Measurements from ENCODE around the gene RRP8. TPM values are rescaled to one million over a fixed set of nuclear protein-coding genes. Genes with fewer than 3 reads are reported as not detected.
A peak's percentile ranks its signal among the peaks of the same experiment; 100 is the strongest.

Gene RRP8
- total RNA-seq, 1 donor from 2014 or later = 10.3 TPM

DNA sequence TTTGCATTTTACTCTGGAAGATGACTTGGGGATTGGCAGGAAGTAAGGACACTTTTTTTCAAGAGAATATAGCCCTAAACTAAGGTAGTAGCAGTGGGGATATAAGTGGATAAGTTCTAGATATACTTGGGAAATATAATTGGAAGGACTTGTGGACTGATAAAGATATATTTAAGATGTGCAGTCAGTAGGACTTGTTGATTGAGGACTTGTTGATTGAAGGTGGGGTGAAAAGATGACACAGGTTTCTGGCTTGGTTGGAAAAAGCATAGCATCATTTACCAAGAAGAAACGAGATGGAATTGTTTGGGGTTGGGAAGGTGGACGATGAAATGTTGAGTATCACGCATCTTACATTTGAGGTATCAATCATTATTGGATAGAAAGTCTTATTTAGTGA lies 10.1 kb upstream of the RRP8 start:
- FAIRE-seq (no peak), DNase-seq (ENCODE audit: low read depth) (no peak)
- H3K27me3 ChIP-seq (ENCODE audit: control insufficient read depth, insufficient read depth, low read length) = no peaks in the 10 kb centered on the region
- no peak for TF ChIP-seq CTCF (IDR thresholded peaks at IDR 0.05; ENCODE audit: insufficient read depth, low read length, severe bottlenecking)
- no peak overlapping the region for H3K4me3 ChIP-seq (ENCODE audit: low read depth, low read length)
- H3K36me3 ChIP-seq (ENCODE audit: control insufficient read depth, insufficient read depth, low read length) = peaks cover 22% of the 10 kb centered on the region

DNA sequence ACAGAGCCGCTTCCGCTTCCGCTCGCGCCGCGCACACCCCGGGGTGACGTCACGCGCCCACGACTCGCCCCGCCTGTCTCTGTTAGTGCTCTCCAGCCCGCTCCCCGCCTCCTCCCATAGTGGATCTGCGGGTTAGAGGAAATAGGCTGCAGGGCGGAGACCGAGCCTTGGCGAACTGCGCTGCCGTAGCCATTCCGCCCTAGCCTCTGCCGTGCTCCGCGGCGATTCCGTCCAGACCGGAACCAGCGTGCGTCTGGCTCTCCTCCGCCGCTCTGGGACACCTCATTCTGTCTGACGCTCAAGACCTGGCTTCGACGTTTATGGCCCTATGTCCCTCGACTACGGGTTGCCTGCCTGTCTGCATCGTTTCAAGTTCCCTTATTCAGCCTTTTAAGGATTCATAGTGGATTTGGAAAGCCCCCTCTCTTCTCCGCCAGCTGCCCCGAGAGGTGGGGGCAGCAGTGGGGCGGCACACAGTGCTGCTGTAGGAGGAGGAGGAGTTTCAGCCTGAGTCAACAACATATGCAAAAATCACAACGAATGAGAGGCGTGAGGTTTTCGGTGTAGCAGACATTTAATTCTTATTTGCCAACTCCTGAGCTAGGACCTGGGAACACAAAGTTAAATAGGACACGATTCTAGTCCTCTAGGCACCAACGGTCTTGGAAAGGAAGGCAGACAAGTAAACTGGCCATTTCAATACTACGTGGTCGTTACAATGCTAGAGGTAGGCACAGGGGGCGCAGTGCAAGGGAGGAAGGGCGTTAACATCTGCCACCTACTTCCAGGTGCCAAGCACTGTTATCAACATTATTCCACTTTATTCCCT lies 9.0 kb upstream of the RRP8 start, which contains the start of gene TAF10:
Gene TAF10, minus strand, starts transcription at position 4 of the 829 bp plus-strand sequence. CDS start 27 bp downstream, outside the sequence.
- peak within 1 kb of the TSS; percentile 78 for H3K4me3 ChIP-seq (ENCODE audit: low read depth, low read length)
- DNase-seq (ENCODE audit: low read depth) = peak; percentile 91
- TF ChIP-seq CTCF (IDR thresholded peaks at IDR 0.05; ENCODE audit: insufficient read depth, low read length, severe bottlenecking) = peak; percentile 52
- H3K27me3 ChIP-seq (ENCODE audit: control insufficient read depth, insufficient read depth, low read length) = no peaks in the 10 kb centered on the region
- FAIRE-seq = no peak
- H3K36me3 ChIP-seq (ENCODE audit: control insufficient read depth, insufficient read depth, low read length) = peaks cover 29% of the 10 kb centered on the region

GRCh38 chr11:6611963-6612212 lies 8.5 kb upstream of the RRP8 start:
- peaks cover 28% of the 10 kb centered on the region for H3K36me3 ChIP-seq (ENCODE audit: control insufficient read depth, insufficient read depth, low read length)
- FAIRE-seq = no peak
- DNase-seq (ENCODE audit: low read depth) = no peak

DNA sequence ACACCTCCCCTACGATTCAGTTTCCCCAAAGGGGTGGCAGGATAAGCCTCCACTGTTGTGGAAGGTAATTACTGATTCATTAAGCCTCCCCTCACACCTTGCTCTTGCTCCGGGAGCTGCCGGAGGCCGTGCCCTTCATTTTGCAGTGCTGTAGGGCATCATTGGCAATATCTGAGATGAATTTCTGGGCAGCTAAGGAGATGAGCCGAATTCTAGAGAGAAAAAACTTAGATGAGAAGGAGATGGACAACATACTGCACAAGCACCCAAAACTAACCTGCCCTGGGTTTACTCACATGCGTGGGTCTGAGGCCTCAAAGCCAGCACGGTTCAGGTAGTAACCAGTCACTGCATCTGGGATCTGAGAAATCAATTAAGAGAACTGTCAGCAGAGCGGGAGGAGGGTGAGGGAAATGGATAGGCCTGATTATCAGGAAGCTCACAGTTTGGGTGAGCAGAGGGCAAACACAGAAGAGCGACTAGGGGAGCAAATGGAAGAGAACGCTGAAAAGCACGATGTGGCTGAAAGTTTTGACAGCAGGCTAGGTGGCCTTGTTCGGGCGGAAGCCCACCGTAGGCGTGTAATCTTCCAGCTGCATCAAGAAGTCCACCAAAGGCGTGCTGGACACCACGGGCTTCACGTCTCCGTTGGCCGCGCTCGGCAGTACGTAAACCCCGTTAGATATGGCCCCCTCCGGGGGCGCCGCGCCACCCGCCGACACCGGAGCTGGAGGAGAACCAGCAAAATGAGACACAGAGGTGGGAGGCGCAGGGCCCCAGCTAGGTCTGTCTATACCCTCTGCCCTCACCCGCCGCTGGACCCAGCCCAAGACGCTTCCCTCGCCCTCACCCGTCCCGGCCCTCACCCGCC lies 7.9 kb upstream of the RRP8 start:
- peaks cover 24% of the 10 kb centered on the region for H3K36me3 ChIP-seq (ENCODE audit: control insufficient read depth, insufficient read depth, low read length)
- FAIRE-seq (no peak), DNase-seq (ENCODE audit: low read depth) (no peak)
- no peaks in the 10 kb centered on the region for H3K27me3 ChIP-seq (ENCODE audit: control insufficient read depth, insufficient read depth, low read length)
- H3K4me3 ChIP-seq (ENCODE audit: low read depth, low read length) = peak overlapping the region; percentile 78
- no peak for TF ChIP-seq CTCF (IDR thresholded peaks at IDR 0.05; ENCODE audit: insufficient read depth, low read length, severe bottlenecking)

More at GRCh38 chr11:6611963-6612212, 8.5 kb upstream of the RRP8 start:
- Histone ChIP-seq H3K4me3 (ENCODE audit: low read depth, low read length) (peak overlapping the region; percentile 78), H3K27me3 (ENCODE audit: control insufficient read depth, insufficient read depth, low read length) (no peaks in the 10 kb centered on the region)
- TF ChIP-seq CTCF (IDR thresholded peaks at IDR 0.05; ENCODE audit: insufficient read depth, low read length, severe bottlenecking) = no peak

- no peak for DNase-seq (ENCODE audit: low read depth)
These were observed 7.2 kb upstream of the RRP8 start for GRCh38 chr11:6610591-6610990.

More at GRCh38 chr11:6610591-6610990, 7.2 kb upstream of the RRP8 start:
- H3K4me3 ChIP-seq (ENCODE audit: low read depth, low read length) = no peak overlapping the region
- FAIRE-seq = no peak
- no peak for TF ChIP-seq CTCF (IDR thresholded peaks at IDR 0.05; ENCODE audit: insufficient read depth, low read length, severe bottlenecking)
- H3K36me3 ChIP-seq (ENCODE audit: control insufficient read depth, insufficient read depth, low read length) = peaks cover 24% of the 10 kb centered on the region
- no peaks in the 10 kb centered on the region for H3K27me3 ChIP-seq (ENCODE audit: control insufficient read depth, insufficient read depth, low read length)

All from bronchial epithelial cell (primary cell).